DMS153 (cell line): ENCODE measurements around the gene XKRX.

Source experiments
- DNase-seq: peaks from one replicate; lab custom pipeline; 2025; lab: John Stamatoyannopoulos, UW

The XKRX gene

GRCh38 chrX:100895365-100896075, 33.2 kb downstream of the XKRX start:
- DNase-seq: peak; percentile 48

- no peak for DNase-seq
These were observed 45.1 kb downstream of the XKRX start for GRCh38 chrX:100883654-100884053.

GRCh38 chrX:100880368-100880767, 48.3 kb downstream of the XKRX start:
- DNase-seq: no peak

- no peak for DNase-seq
These were observed 54.4 kb downstream of the XKRX start, which contains the start of gene NOX1 for GRCh38 chrX:100874325-100874724. NOX1 (minus strand) TSS chrX:100874359; CDS start chrX:100874139, 220 bp downstream.

- no peak for DNase-seq
These were observed 56.8 kb downstream of the XKRX start for GRCh38 chrX:100871594-100872560.

- DNase-seq: no peak
These were observed 58.2 kb downstream of the XKRX start for GRCh38 chrX:100870527-100870926.

GRCh38 chrX:100868273-100868672, 60.4 kb downstream of the XKRX start:
- no peak for DNase-seq

GRCh38 chrX:100864657-100865391, 63.9 kb downstream of the XKRX start:
- no peak for DNase-seq
